DMS 273 treated with DMSO at 0.1 percent for 48 hours (cell line): ENCODE results near the gene GALNS.
"Not testable (repeated sequence)": the region's sequence is repeated elsewhere in the genome, so short reads cannot be mapped to it uniquely, and the experiment has no call there.

Experiments
- DNase-seq: peaks from one replicate; lab custom pipeline; 2025; lab: John Stamatoyannopoulos, UW

Gene GALNS

DNA sequence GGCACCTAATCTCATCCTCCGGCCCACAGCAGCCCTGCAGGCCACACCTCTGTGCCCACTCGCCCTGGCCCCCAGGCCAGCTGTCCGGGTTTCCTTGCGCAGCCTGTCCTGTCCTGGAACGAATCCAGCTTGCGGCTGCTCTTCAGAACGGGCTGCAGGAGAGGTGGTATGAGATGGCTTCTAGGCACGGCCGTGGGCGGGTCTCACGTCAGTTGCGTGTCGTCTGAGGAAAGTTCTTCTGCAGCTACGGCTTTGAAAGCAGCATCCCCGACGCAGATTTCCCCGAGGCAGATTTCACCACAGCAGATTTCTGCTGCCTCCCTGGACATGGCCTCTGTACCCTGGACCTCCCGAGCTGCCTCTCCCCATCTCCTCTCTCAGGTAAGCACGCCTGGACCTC lies 18.2 kb downstream of the GALNS start:
- DNase-seq: no peak

DNA sequence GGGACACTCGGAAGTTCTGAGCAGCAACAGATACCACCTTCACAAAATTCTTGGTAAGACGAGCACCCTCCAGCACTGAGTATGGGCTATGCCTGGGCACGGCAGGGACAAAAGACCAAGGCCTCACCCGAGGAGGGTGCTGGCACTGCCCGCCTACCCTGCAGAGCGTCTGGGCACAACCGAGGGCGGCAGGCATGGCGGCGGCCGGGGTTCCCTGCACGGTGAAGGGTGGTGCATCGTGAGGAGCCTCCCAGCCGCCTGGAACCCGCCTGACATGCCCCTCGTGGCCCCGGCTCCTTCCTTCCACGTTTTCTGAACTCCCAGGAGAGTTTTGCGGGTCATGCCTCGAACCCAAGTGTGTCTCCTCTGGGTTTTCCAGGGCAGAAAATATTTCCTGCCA lies 18.9 kb downstream of the GALNS start:
- DNase-seq: no peak

DNA sequence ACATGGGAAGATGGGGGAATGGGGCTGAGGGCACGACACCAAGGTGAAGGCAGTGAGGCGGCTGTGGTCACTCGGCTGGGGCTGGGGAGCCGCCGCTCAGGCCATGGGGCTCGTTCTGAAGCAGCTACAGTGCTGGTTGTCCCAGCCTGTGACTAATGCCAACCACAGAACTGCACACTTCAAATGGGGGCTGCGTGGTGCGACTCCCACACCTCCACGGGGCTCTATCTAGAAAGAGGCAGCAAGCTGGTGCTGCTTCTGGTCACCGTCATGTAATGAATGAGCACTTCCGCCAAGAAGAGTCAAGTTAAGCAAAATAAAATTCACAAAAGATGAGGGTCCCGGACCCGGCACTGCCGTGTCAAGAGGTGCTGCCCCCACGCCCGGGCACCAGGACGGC lies 20.0 kb downstream of the GALNS start:
- no peak for DNase-seq

DNA sequence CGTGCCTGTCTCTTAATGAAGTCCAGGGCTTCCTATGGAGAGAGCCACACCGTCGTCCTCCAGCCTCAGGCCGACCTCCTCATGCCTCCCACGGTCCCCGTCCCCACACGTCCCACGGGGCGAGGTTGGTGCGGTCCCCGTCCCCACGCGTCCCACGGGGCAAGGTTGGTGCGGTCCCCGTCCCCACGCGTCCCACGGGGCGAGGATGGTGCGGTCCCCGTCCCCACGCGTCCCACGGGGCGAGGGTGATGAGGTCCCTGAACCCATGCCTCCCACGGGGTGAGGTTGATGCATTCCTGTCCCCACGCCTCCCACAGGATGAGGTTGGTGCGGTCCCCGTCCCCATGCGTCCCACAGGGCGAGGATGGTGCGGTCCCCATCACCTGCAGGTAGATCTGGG lies 20.9 kb downstream of the GALNS start:
- no peak for DNase-seq

DNA sequence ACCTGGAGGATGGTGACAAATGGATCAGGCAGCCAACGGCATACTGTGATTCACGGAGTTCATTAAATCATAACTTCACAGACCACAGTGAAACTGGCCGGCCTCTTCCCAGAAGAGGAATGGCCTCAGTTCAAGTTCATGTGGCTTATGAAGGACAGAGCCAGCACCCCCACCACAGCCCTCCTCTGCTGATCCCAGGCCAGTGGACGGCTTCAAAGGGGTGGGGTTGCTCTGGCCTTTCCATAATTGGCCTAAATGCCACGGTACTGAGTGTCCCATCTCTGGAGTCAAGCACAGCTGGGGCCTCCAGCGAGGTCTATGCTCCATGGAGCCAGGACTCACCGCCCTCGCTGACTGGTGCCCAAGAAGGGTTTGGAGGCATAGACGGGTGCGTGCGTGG lies 21.4 kb downstream of the GALNS start:
- no peak for DNase-seq

DNA sequence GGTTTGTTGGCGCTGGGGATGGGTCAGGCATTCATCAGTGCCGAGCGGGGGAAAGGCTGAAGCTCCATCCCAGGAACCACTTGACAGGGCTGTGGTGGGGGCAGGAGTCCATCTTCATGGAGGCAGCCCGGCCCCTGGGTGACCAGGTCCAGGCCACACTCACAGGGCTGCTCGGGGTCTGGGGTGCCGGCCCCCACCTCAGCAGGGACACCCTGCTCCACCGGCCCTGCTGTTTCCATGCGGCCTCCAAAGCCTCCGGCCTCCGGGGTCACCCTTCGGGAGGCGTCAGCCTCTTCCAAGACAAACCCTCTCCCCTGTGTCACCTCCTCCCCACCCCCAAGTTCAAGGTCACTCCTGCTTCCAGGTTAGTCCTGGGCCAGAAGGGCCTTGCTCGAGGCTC lies 22.1 kb downstream of the GALNS start:
- no peak for DNase-seq

DNA sequence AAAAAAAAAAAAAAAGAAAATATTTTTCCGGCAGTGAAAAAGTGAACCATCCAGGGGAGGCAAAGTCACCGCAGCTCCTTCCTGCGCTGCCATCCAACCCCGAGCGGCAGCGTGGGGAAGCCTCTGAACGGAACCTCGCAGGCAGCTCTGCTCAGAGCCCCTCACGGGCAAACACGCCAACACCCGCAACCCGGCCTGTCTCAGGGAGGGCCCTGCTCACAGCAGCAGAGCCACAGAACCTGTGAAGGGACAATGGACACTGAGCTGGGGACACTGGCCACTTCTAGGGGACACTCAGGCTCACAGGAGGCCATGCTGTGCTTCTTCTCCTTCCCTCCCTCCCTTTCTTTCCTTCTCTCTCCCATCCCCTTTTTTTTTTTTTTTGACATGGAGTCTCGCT lies 23.7 kb downstream of the GALNS start:
- DNase-seq: no peak

DNA sequence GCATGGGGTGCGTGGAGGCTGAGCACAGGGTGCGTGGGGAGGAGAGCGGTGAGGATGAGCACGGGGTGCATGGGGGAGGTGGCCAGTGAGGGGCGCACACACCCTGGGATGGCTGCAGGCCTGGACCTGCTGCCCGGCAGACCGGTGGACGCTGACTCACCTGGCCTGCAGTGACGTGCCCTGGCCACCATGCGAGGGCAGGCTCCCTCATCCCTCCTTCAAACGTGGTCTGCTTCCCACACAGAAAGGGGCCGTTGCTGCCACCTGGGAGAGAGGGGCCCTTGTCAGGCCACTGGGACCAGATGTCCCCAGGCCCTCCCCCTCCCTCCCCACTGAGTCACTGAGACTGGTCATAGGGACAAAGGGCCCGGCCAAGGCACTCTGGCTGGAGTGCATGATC lies 24.9 kb downstream of the GALNS start:
- DNase-seq: no peak

DNA sequence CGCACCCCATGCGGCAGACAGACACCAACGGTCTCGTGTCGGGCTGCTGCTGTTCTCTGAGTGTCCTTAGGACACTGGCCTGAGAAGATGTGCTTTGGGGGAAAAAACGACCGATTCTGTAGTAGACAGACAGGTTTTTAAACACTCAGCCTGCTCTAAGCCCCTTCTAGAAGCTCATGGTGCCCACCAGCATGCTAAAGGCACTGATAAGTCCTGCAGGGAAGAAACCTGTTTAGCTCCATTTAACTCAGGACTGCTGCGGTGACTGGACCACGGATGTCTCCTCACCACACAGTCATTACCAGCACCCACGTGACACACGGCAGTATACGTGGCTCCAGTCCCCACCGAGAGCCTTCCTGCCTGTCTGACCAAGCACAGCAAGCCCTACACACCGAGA lies 26.0 kb downstream of the GALNS start:
- DNase-seq: no peak

DNA sequence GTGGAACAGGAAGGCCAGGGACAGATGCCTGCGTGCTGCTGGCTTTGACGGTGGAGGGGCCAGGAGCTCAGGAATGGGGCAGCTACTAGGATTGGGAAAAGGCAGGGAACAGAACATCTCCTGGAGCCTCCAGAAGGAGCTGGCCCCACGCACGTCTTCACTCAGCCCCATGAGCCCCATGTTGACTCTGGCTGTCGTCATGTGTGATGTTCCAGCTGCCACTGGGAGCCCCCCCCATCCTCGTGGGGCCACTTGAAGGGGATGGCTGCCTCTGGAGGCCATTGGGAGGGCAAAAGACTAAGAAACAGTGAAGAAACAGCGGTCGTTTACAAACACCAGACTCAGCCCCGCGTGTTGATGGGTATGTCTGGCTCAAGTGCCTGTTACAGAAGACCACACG lies 26.5 kb downstream of the GALNS start:
- no peak for DNase-seq

DNA sequence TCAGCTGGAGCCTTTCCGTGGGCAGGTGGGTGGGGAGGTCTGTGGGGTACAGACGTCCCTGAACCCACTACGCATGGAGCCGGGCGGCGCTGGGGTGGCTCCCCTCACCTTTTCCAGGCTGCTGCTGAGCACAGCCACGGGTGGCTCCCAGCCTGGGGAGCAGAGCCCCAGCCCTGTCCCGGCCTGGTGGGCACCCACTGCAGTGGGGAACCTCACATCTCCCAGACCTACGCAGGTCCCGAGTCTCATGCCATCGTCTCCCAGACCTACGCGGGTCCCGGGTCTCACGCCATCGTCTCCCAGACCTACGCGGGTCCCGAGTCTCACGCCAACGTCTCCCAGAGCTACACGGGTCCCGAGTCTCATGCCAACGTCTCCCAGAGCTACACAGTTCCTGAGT lies 28.0 kb downstream of the GALNS start:
- no peak for DNase-seq

DNA sequence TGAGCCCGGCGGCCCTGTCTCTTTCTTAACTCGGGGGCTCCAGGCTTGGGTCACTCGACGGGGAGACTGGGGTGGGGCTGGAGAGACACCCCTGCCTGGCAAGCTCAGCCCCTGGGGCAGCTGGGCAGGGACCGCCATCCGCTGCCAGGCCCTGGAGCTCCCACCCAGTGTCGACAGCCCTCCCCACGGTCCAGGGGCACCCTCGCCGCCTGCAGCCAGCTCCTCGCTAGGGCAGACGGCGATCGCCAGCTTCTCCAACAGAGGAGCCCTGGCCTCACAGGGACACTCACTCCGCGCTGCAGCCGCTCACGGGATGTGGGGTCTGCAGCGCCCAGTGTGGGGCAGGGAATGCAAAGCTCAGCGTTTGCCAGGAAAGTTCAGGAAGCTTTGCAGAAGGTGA lies 29.0 kb downstream of the GALNS start:
- no peak for DNase-seq

DNA sequence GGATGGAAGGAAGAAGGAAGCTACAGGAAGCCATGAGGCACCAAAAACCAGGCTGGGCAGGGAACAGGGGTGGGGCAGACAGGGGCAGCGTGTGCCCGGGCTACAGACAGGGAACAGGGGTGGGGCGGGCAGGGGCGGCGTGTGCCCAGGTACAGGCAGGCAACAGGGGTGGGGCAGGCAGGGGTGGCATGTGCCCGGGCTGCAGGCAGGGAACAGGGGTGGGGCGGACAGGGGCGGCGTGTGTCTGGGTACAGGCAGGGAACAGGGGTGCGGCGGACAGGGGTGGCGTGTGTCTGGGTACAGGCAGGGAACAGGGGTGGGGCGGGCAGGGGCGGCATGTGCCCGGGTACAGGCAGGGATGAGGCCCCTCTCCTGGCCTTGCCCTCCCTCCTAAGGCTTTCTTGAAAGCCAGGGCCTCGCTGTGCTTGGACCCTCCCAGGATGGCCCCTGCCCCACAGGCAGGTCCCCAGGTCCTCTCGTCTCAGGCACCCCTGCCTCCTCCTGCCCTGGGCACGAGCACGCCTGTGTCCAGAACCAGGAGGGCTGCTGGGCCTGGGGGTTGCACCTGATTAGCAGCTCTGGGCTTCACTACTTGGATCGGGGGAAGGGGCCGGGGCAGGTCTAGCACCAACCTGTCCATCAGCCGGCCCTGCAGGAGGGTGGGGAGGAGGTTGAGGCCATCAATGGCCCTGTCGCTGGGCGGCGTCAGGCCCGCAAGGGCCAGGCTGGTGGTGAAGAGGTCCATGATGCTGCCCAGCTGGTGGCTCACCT lies 30.5 kb downstream of the GALNS start:
- DNase-seq: no peak

DNA sequence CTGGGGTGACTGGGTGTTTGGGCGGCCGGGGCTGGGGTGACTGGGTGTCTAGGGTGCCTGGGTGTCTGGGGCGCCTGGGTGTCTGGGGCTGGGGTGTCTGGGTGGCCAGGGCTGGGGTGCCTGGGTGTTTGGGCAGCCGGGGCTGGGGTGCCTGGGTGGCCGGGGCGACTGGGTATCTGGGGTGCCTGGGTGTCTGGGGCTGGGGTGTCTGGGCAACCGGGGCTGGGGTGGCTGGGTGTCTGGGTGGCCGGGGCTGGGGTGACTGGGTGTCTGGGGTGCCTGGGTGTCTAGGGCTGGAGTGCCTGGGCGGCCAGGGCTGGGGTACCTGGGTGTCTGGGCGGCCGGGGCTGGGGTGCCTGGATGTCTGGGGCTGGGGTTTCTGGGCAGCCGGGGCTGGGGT lies 31.6 kb downstream of the GALNS start:
- DNase-seq: no peak

DNA sequence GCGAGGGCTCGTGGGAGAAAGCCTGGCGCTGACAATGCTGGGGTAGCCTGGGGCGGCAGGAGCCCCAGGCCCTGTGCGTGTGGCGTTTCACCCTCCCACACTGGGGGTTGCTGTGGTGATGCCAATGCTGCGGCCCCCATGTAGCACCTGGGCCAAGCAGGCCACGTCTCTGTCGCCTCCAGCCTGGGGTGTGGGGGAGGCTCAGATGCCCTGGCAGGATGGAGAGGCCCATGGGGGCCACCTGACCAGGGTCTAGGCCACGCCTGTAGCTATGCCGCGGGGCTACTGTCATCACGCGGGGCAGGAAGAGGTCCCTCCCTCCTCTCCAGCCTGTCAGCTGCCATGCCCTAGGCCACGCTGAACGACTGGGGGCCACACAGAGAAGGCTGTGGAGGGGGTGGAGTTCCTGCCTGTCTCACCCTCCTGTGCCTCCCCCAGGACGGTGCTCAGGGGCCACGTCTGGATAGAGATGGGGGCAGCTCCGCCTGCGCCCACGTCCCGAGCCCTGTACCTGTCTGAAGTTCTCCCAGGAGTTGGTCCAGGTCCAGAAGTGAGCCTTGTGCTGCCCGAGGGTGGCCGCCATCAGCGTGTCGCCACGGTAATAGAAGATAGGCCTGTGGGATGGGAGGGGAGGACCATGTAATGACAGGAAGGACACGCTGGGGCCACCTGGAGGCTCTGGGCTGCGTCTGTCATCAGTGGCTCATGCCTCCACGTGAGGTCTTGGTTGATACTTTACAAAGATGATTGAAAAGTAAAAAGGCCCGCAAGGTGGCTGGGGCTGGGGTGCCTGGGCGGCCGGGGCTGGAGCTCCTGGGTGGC lies 32.3 kb downstream of the GALNS start:
- no peak for DNase-seq

DNA sequence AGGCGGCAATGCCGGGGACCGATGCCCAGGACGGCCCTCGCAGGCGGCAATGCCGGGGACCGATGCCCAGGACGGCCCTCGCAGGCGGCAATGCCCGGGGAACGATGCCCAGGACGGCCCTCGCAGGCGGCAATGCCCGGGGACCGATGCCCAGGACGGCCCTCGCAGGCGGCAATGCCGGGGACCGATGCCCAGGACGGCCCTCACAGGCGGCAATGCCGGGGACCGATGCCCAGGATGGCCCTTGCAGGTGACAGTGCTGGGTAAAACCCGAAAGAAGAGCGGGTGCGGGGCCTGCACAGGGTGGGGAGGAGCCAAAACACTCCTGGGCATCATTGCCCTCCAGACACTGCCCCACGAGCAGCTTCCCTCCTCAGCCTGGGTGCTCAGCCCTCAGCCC lies 33.1 kb downstream of the GALNS start:
- not testable (repeated sequence) for DNase-seq

DNA sequence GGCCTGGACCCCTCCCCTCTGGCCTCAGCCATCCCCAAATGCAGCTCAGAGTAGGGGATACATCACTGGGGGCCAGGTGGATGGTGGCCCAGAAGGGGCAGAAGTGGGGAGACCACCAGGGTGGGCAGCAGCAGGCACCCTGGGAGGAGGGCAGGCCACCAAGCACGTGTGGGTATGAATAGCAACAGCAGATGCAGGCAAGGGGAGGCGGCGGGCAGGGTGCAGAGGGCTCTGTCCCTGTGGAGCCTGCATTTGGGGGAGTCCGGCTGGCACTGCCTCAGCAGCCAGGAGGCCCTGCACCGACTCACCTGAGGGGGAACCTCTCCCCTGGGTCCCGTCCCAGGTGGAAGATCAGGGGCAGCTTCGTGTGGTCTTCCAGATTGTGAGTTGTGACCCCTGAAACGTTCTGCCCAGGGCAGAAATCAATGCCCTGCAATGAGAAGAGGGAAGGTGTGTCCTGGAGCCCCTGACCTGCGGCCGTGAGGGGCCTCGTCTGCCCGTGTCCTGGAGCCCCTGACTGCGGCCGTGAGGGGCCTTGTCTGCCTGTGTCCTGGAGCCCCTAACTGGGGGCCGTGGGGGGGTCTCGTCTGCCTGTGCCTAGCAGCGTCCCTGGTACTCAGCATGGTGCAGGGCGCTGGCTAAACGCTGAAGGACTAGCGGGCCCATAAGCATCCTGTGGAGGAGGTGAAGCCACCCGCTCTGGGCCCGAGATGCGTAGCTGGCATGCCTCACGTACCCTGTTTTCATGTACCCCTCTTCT lies 34.3 kb downstream of the GALNS start:
- no peak for DNase-seq

DNA sequence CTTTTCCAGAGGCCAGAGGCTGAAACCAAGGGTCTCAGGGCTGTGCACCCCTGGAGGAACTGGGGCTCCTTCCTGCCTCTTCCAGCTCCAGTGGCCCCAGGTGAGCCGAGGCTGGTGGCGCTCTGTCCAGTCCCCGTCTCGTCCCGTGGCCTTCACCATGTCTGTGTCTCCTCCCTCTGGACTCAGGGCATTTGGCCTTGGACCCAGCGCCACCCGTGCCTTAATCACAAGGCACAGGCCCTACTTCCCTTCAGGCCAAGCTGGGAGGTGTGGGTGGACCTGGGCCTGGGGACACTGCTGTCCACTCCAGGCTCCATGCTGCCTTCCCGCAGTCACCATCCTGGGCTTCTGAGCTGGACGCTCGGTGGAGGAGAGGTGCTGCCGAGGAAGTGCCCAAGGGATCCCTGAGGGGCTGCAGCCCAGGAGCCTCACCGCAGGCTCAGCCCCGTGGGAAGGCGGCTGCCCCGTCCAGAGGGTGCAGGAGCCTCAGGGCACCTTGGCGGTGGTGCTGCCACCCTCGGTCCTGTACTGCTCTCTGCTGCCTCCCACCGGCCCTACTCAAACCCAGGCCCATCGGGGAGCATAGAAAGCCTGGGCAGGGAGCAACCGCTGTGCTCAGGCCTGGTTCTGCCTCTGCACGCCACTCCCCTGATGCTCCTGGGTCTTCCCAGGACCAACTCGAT lies 35.4 kb downstream of the GALNS start:
- DNase-seq: no peak

DNA sequence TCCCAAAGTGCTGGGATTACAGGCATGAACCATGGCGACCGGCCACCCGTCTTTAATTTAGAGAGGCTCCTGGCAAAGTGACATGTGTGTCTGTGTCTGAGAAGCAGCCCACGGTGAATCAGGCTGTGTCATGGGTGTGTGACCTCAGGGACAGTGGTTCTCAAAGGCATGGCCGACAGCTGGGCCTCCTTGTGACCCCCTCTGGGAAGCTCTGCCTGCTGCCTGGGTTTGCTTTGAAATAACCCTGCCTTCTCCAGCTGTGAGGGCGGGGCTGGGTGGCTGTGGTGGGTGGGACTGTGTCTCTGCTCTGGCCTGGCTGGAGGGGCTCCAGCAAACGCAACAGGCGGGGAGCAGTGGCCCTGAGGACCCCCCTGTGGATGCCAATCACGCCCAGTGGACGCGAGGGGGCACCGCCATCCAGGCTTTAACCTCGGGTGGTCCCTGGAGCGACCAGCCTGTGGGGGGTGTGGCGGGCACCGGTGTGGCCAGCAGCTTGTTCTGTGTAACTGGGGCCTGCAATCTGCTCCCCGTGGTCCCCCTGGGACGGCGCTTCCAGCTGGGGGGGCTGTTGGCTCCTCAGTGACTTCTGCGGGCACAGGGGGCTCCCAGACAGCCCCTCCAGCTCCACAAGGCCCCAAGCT lies 36.2 kb downstream of the GALNS start:
- no peak for DNase-seq

DNA sequence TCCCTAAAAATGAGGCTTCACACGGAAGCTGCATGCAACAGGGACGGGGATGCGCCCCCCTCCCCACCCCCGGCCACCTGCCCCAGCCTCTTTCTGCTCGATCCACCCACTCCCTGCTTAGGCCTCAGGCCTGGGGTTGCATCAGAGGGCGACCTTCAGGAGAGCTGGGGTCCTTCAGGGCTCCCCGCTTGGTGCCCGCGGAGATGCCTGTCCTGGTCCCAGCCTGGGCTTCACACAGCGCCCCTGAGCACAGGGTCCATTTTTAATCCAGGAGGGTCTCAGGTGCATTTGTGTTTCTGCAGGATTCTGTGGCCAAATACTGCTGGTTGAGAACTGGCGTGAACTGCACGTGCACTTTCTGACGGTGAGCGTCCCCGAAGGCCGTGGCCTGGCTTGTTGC lies 37.6 kb downstream of the GALNS start:
- no peak for DNase-seq

DNA sequence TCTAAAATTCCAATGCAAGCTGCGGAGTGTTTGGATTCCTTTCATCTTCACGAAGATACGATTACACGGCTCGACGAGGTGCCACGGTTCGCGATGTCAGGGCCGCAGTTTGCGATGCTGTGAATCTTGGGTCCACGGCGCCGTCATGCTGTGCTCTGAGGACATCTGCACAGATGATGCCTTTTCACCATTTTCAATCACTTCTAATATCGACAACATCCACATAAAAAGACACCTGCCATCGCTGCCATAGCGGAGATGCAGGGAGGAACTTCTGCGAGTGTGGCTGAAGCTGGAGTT lies 38.2 kb downstream of the GALNS start:
- no peak for DNase-seq
